ENCODE measurements around the gene RAPGEF5. TPM values are rescaled to one million over a fixed set of nuclear protein-coding genes. Genes with fewer than 3 reads are reported as not detected.

Gene RAPGEF5
- total and polyA plus RNA-seq, 2 donors (not counting 3 experiments of a cell fraction or from before 2014, with no cell fraction given) = 10.0 to 43.2 TPM

DNA sequence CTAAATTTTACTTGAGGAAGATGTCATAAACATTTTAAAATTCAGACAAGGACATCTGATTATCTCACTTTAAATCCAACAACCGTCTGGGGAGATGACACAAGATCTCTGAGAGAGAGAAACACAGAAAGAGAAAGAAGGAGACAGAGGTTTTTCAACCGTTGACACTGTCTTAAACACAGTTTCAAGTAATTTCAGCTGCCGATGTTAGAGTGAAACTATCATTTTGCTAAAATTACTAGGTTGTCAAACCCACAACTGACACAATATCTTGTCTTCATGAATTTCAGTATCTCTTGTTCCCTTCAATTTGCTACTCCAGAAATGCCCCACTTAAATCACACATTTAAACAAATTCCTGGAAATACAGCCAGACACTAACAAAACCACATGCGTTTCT lies 174.8 kb downstream of the RAPGEF5 start:
- ChIA-PET POLR2A (no interaction called here), CTCF (no interaction called here)
- no peak for DNase-seq (ENCODE audit: low read depth, low spot score)
- no peaks in the 10 kb centered on the region for H3K79me2 ChIP-seq (ENCODE audit: control insufficient read depth, insufficient read depth, low read length)
- H3K36me3 ChIP-seq (ENCODE audit: control insufficient read depth in 2 of 2, extremely low read depth in 1 of 2, insufficient read depth in 2 of 2, low read length in 2 of 2) = peaks cover 0 to 1% of the 10 kb centered on the region in 2 experiments
- H2AFZ ChIP-seq (ENCODE audit: low read depth, low read length) = no peak overlapping the region
- H3K9me1 ChIP-seq (replicated peaks; ENCODE audit: control insufficient read depth, extremely low read depth, insufficient read depth, low read length) = no peaks in the 10 kb centered on the region
- TF ChIP-seq FOS (IDR thresholded peaks at IDR 0.05; ENCODE audit: borderline replicate concordance, insufficient read depth, low read length) = no peak
- TF ChIP-seq GATA2 (IDR thresholded peaks at IDR 0.05; ENCODE audit: insufficient read depth, insufficient read length, low read depth, low read length) = no peak
- TF ChIP-seq, protein P1, sequence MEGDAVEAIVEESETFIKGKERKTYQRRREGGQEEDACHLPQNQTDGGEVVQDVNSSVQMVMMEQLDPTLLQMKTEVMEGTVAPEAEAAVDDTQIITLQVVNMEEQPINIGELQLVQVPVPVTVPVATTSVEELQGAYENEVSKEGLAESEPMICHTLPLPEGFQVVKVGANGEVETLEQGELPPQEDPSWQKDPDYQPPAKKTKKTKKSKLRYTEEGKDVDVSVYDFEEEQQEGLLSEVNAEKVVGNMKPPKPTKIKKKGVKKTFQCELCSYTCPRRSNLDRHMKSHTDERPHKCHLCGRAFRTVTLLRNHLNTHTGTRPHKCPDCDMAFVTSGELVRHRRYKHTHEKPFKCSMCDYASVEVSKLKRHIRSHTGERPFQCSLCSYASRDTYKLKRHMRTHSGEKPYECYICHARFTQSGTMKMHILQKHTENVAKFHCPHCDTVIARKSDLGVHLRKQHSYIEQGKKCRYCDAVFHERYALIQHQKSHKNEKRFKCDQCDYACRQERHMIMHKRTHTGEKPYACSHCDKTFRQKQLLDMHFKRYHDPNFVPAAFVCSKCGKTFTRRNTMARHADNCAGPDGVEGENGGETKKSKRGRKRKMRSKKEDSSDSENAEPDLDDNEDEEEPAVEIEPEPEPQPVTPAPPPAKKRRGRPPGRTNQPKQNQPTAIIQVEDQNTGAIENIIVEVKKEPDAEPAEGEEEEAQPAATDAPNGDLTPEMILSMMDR (IDR thresholded peaks at IDR 0.05; ENCODE audit: extremely low read depth in 1 of 2, insufficient read depth in 1 of 2, low read depth in 1 of 2, low read length in 2 of 2) = no peak
- TF ChIP-seq JUN (IDR thresholded peaks at IDR 0.05; ENCODE audit: borderline replicate concordance, insufficient read depth, insufficient read length, low read depth) = no peak
- no peak for TF ChIP-seq MYC (IDR thresholded peaks at IDR 0.05; ENCODE audit: low read depth, low read length)
- no peak for TF ChIP-seq POLR2AphosphoS5 (IDR thresholded peaks at IDR 0.05; ENCODE audit: insufficient read depth, low read depth, low read length)
- TF ChIP-seq EZH2 (IDR thresholded peaks at IDR 0.05; ENCODE audit: borderline replicate concordance, low read depth, low read length, severe bottlenecking) = no peak
- no peak for TF ChIP-seq POLR2A (IDR thresholded peaks at IDR 0.05; ENCODE audit: low read depth, low read length)
- TF ChIP-seq, protein P2, sequence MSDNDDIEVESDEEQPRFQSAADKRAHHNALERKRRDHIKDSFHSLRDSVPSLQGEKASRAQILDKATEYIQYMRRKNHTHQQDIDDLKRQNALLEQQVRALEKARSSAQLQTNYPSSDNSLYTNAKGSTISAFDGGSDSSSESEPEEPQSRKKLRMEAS (IDR thresholded peaks at IDR 0.05; ENCODE audit: insufficient read depth, insufficient read length) = no peak
- no peak overlapping the region for H3K4me2 ChIP-seq (ENCODE audit: insufficient read depth, low read length)
- intact Hi-C loops (cut with micrococcal nuclease) (no loop called here), dilution Hi-C loops (cut with MboI; ENCODE audit: extremely low pct_ligation_motif_present, low sequenced_read_pairs) (no loop called here)
- H3K4me1 ChIP-seq (ENCODE audit: control insufficient read depth, extremely low read depth, insufficient read depth, low read length) = no peaks in the 10 kb centered on the region
- no peaks in the 10 kb centered on the region for H3K9me3 ChIP-seq (replicated peaks; ENCODE audit: control insufficient read depth, insufficient read depth, low read length)
- no peak overlapping the region for H3K4me3 ChIP-seq (replicated peaks in 1 of 3; ENCODE audit: insufficient read depth in 1 of 3, low read depth in 1 of 3, low read length in 3 of 3)
- no peaks in the 10 kb centered on the region for H3K27me3 ChIP-seq (ENCODE audit: control insufficient read depth in 2 of 2, insufficient read depth in 2 of 2, low read length in 2 of 2)
- FAIRE-seq = no peak
- no TSS peak for BruUV-seq (replicated peaks)
- no peak overlapping the region for H3K9ac ChIP-seq (replicated peaks; ENCODE audit: extremely low read depth, insufficient read depth, low read length)
- H4K20me1 ChIP-seq (replicated peaks; ENCODE audit: control insufficient read depth, extremely low read depth, insufficient read depth, low read length) = no peaks in the 10 kb centered on the region
- no peak overlapping the region for H3K27ac ChIP-seq (ENCODE audit: insufficient read depth, low read depth, low read length)

Data from endothelial cell of umbilical vein (primary cell).